ENCODE results near the gene OAF.

OAF gene

GRCh38 chr11:120205596-120206161, 5.2 kb upstream of the OAF start:
- FAIRE-seq: no peak

GRCh38 chr11:120207512-120207911, 3.3 kb upstream of the OAF start:
- no peak for FAIRE-seq

- FAIRE-seq: no peak
These were observed 2.8 kb upstream of the OAF start for GRCh38 chr11:120208001-120208441.

GRCh38 chr11:120208777-120209176, 2.1 kb upstream of the OAF start:
- FAIRE-seq: no peak

- FAIRE-seq: no peak
These were observed 846 bp upstream of the OAF start for GRCh38 chr11:120209746-120210625.

DNA sequence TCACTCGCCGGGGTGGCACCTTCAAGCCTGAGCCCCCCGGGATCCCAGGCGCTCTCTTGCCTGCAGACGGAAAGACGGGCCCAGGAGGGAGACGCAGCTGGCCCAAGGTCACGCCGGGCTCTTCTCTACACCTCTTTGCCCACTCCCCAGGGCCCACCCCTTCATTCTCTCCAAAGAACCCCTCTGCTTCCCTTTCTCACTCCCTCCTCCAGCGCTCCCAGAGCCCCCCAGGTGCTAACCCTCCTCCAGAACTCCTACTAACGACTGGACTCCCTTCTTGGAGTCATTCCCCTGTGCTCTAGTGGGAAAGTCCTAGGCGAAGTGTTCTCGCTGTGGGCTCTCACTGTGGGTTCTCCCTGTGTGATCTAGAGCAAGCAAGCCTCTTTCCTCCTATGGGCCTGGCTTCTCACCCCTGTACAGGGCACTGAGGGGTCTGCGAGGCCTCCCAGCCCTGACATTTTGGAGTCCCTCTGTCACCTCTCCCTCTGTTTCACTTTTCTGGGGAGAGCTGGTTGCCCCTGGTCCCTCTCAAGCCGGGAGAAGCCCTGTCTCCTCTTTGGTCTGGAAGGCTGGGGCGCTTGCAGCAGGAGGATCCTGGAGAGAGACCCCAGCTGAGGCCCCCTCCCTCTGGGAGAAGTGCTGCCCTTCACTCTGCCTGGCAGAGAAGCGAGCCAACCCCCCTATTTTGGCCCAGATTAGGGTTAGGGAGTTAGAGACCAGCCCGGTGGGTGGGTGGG, 858 bp downstream of the OAF start:
- FAIRE-seq: no peak

GRCh38 chr11:120212259-120212878, 1.5 kb downstream of the OAF start:
- FAIRE-seq: no peak

DNA sequence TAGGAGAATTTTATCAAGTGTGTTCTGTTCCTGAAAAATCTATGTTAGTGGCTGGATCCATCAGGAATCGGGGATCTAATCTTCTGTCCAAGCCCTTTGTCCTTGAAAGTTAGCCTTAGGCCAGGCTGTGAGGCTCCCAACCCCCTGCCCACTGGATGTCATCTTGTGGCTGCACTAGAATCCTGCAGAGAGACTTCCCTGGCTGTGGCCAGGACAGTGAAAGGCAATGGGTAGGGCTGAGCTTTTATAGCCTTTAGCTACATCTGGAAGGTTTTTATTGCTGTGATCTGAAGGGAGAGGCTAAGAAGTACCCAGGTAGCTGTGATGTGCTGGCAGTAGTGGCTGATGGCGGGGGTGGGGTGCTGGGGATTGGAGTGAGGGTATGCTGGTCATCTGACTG, 2.1 kb downstream of the OAF start:
- no peak for FAIRE-seq

DNA sequence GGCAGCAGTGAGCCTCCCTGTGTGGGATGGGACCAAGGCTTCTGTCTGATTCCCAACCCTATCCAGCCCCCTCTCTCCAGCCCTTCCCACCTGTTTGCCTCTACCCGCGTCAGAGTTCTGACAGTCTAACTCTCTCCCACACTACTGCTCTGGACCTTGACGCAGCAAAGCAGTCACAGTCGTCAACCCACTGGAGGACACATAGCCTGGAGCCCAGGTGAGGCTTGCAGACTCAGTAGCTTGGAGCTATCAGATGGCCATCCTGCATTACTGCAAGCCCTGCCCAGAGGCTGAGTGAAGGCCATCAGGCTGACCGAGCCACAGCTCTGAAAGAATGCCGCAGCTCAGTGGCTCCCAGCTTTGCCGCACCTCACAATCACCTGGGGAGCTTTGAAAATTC, 3.7 kb downstream of the OAF start:
- FAIRE-seq: no peak

GRCh38 chr11:120215634-120216033, 4.8 kb downstream of the OAF start:
- no peak for FAIRE-seq

DNA sequence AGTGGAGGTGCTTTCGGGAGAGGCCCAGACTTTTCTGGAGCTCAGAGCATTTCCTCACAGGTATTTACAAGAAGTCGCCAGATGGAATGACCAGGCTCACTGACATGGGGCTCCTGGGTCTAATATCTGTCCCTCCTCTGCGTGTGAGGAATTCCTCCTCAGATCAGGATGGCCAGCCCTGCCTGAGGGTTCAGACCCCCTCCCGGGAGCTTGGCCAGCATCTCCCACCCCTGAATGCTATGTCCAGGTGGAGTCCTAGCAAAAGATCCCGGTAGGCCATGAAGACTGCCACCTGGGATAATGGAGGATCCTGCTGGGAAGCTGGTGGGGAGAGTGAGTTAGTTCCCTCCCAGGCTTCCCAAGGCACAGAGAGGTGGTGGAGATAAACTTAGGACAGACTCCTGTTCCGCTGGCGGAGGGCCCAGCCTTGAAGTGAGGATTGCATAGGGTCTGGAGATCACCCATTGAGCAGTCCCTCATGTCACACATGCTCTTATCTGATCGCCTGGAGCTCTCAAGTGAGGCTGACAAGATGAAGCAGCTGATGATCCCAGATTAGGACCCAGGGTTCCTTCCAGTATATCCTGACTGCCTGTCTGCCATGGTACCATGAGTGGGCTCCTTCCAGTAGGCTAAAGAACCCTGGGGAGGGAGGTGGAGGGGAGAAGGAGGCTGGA, 5.7 kb downstream of the OAF start:
- FAIRE-seq: no peak

DNA sequence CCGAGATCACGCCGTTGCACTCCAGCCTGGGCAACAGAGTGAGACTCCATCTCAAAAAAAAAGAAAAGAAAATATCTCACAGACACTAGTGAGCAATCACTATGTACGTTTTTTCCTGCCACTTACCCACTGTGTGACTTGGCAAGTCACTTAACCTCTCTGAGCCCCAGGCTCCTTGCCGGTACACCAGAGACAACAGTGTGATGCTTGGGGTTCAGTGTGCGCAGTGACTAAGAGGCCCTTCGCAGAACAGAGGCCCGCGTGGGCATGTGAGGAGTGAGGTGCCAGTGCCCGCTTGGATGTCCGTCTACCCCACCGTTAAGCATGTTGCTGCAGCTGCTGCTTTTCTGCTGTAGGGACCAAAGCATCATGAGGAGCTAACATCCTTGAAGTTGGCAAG, 6.7 kb downstream of the OAF start:
- FAIRE-seq: no peak

GRCh38 chr11:120217941-120218694, 7.3 kb downstream of the OAF start:
- FAIRE-seq: no peak

DNA sequence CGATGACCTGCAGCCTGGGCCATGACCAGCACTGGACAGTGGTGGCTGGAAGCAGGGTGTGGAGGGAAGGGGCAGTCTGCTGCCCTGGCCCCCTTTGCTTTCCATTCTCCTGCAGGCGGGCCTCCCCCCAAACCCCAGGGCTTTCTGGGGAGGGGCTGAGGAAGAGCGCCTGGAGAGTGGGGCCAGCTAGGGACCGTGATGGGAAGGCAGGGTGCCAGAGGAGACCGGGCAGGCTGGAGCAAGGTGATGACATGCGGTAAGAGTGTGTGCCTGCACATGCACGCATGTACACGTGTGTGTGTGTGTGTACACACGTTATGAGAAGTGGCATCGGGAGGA, 7.8 kb downstream of the OAF start:
- FAIRE-seq: no peak

DNA sequence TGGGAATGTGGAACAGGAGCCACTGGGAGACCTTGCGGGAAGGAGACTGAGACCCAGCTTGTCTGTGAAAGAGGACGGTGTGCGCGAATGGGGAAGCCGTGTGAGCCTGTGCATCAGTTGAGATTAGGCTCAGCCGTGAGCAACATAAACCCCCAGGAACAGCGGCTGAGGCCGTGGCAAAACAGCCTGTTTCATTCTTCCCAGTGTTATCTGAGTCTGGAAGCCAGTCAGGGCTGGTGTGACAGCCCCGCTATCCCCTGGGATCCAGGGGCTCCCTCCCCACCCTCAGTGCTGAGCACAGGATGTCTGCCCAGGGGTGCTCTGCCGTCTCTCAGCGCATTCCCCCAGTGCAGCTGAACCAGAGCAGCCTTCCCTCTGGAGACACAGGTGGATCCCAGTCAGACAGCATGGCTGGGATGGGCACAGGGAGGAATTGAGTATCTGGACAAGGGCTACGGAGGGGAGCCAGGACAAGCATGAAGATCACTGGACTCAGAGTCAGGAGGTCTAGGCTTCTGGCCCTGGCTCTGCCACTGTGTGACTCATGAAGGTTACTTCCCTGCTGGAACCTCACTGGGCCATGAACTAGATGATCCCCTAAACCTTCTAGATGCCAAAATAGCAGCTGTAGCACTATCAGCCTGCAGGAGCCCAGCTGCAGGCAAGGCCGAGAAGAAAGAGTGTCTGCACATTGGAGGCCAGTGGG, 8.6 kb downstream of the OAF start:
- no peak for FAIRE-seq

GRCh38 chr11:120219938-120220746, 9.3 kb downstream of the OAF start:
- no peak for FAIRE-seq

- FAIRE-seq: no peak
These were observed 9.9 kb downstream of the OAF start for GRCh38 chr11:120220747-120221037.

DNA sequence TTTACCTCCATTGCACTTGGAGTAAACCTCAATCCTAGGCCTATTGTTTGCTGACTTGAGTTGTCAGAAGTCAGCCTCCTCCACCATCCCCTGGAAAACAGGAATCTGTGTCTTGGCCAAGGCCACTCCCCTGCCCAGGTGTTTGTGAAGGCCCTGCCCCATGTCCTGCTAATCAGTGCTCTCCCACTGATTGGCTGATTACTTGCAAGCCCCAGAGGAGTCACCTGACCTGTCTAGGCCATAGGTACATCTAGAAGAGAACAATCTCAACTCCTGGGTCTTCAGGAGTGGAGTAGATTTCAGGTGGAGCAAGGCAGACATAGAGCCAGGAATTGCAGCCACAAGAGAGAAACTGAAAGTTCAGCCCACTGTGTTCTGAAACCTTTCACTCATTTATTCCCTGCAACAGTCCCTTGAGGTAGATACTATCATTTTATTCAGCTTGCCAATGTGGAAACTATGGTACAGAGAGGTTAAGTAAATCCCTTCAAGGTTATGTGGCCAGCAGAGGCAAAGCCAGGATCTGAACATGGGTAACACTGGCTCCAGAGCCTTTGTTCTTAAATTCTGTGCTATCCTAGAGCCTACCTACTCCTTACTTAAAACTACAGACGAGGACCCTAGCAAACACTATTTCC, 10.4 kb downstream of the OAF start:
- FAIRE-seq: no peak

- FAIRE-seq: no peak
These were observed 12.1 kb downstream of the OAF start for GRCh38 chr11:120222916-120223315.

DNA sequence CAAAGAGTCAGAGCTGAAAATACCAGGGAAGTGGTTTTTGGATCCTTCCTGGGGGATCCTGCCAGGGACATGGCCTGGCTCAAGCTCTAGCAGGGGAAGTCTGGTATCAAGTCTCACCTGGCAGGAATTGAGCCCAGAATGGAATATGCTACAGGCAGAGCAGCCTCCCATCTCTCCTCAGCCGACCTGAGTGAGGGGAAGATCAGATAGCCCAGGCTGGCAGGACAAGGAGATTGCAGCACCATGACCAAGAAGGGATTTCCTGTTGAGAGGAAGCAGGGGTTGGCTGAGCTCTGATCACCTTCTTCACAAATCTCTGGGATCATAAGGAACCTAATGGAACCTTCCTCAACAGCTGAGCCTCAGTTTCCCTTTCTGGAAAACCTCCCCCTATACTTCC, 13.0 kb downstream of the OAF start:
- no peak for FAIRE-seq
